Measurements from ENCODE around the gene KCNJ16. TPM values are rescaled to one million over a fixed set of nuclear protein-coding genes. Genes with fewer than 3 reads are reported as not detected.
A peak's percentile ranks its signal among the peaks of the same experiment; 100 is the strongest.

Gene KCNJ16
- total RNA-seq, 1 donor = under 0.01 TPM

DNA sequence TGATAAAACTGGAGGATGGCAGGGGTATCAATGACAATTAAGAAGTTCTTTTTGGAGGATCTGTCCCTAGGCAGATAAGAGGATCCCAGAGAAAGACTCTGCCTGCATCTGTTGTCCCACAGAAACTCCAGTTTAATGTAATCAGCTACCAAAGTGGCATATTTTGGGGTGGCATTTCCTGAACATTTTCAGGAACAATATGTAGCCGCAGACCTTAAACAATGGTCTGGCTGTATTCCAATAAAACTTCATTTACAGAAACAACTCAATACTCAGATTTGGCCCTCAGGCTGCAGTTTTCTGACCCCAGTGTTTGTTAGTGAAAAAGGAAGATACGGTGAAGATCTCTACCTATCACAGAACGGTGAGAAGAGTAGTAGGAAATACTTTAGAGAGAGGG lies 46.1 kb downstream of the KCNJ16 start:
- H3K4me3 ChIP-seq (ENCODE audit: low read length) = no peak overlapping the region
- no peaks in the 10 kb centered on the region for H3K9me3 ChIP-seq (ENCODE audit: low read depth, low read length)
- H3K4me1 ChIP-seq (ENCODE audit: insufficient read depth, low read length) = peaks cover 57% of the 10 kb centered on the region
- H3K27me3 ChIP-seq (ENCODE audit: insufficient read depth, low read length) = no peaks in the 10 kb centered on the region

- Histone ChIP-seq H3K9me3 (ENCODE audit: low read depth, low read length) (no peaks in the 10 kb centered on the region), H3K4me1 (ENCODE audit: insufficient read depth, low read length) (peaks cover 57% of the 10 kb centered on the region), H3K27me3 (ENCODE audit: insufficient read depth, low read length) (no peaks in the 10 kb centered on the region), H3K4me3 (ENCODE audit: low read length) (no peak overlapping the region)
Measured at GRCh38 chr17:70123193-70123592, 48.2 kb downstream of the KCNJ16 start.

GRCh38 chr17:70124723-70125122 lies 49.7 kb downstream of the KCNJ16 start:
- Histone ChIP-seq H3K9me3 (ENCODE audit: low read depth, low read length) (no peaks in the 10 kb centered on the region), H3K4me3 (ENCODE audit: low read length) (no peak overlapping the region), H3K4me1 (ENCODE audit: insufficient read depth, low read length) (peaks cover 52% of the 10 kb centered on the region), H3K27me3 (ENCODE audit: insufficient read depth, low read length) (no peaks in the 10 kb centered on the region)

GRCh38 chr17:70127221-70127873 lies 52.3 kb downstream of the KCNJ16 start:
- Histone ChIP-seq H3K4me3 (ENCODE audit: low read length) (no peak overlapping the region), H3K9me3 (ENCODE audit: low read depth, low read length) (no peaks in the 10 kb centered on the region), H3K4me1 (ENCODE audit: insufficient read depth, low read length) (peaks cover 25% of the 10 kb centered on the region), H3K27me3 (ENCODE audit: insufficient read depth, low read length) (no peaks in the 10 kb centered on the region)

GRCh38 chr17:70128727-70129238 lies 53.8 kb downstream of the KCNJ16 start:
- Histone ChIP-seq H3K9me3 (ENCODE audit: low read depth, low read length) (no peaks in the 10 kb centered on the region), H3K27me3 (ENCODE audit: insufficient read depth, low read length) (no peaks in the 10 kb centered on the region), H3K4me3 (ENCODE audit: low read length) (no peak overlapping the region), H3K4me1 (ENCODE audit: insufficient read depth, low read length) (peaks cover 12% of the 10 kb centered on the region)

- Histone ChIP-seq H3K9me3 (ENCODE audit: low read depth, low read length) (no peaks in the 10 kb centered on the region), H3K4me3 (ENCODE audit: low read length) (no peak overlapping the region), H3K27me3 (ENCODE audit: insufficient read depth, low read length) (no peaks in the 10 kb centered on the region), H3K4me1 (ENCODE audit: insufficient read depth, low read length) (no peaks in the 10 kb centered on the region)
Measured at GRCh38 chr17:70130289-70130688, 55.3 kb downstream of the KCNJ16 start.

DNA sequence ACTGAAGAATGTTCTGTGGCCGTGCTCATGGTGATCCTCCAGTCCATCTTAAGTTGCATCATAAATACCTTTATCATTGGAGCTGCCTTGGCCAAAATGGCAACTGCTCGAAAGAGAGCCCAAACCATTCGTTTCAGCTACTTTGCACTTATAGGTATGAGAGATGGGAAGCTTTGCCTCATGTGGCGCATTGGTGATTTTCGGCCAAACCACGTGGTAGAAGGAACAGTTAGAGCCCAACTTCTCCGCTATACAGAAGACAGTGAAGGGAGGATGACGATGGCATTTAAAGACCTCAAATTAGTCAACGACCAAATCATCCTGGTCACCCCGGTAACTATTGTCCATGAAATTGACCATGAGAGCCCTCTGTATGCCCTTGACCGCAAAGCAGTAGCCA lies 57.5 kb downstream of the KCNJ16 start:
- Histone ChIP-seq H3K4me1 (ENCODE audit: insufficient read depth, low read length) (peaks cover 9% of the 10 kb centered on the region), H3K9me3 (ENCODE audit: low read depth, low read length) (no peaks in the 10 kb centered on the region), H3K4me3 (ENCODE audit: low read length) (no peak overlapping the region), H3K27me3 (ENCODE audit: insufficient read depth, low read length) (no peaks in the 10 kb centered on the region)

GRCh38 chr17:70134042-70134441 lies 59.0 kb downstream of the KCNJ16 start:
- no peak overlapping the region for H3K4me3 ChIP-seq (ENCODE audit: low read length)
- no peaks in the 10 kb centered on the region for H3K9me3 ChIP-seq (ENCODE audit: low read depth, low read length)
- H3K4me1 ChIP-seq (ENCODE audit: insufficient read depth, low read length) = peaks cover 13% of the 10 kb centered on the region

DNA sequence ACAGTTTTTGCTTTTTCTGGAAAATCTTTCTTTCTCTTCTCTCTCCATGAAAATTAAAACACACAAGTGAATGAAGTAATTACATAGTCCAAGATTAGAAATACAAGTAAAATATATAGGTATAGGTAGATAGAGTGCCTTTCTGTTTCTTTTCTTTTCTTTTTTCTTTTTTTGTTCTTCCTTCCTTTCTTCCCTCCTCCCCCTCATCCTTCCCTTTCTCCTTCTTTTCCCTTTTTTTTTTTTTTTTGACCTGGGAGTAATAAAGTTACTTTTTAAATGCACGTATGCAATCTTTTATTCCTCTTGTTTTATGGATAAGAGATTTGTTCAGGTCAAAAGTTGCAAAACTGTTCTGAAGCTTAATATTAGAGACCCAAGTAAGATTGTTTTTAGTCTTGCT lies 59.8 kb downstream of the KCNJ16 start:
- Histone ChIP-seq H3K27me3 (ENCODE audit: insufficient read depth, low read length) (no peaks in the 10 kb centered on the region), H3K4me1 (ENCODE audit: insufficient read depth, low read length) (peaks cover 13% of the 10 kb centered on the region), H3K9me3 (ENCODE audit: low read depth, low read length) (no peaks in the 10 kb centered on the region), H3K4me3 (ENCODE audit: low read length) (no peak overlapping the region)

More at GRCh38 chr17:70134042-70134441, 59.0 kb downstream of the KCNJ16 start:
- no peaks in the 10 kb centered on the region for H3K27me3 ChIP-seq (ENCODE audit: insufficient read depth, low read length)

DNA sequence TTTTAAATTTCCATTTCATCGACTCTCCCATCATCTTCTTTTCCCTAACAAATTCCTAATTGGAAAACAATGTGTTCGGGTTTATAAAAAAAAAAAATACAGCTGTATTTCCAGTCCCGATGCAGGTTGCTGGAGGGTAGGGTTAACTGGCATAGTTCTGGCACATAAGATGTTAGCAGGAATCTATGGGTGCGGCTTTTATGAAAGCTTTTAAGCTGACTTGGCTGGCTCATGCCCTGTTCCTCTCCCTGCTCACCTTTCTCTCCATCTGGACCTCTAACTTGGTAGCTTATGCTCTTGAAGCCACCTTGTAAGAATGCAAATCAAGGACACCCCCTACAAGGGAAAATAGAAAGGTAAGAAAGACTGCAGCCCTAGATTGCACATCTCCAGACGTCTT lies 61.1 kb downstream of the KCNJ16 start:
- Histone ChIP-seq H3K9me3 (ENCODE audit: low read depth, low read length) (no peaks in the 10 kb centered on the region), H3K4me1 (ENCODE audit: insufficient read depth, low read length) (peaks cover 13% of the 10 kb centered on the region), H3K27me3 (ENCODE audit: insufficient read depth, low read length) (no peaks in the 10 kb centered on the region), H3K4me3 (ENCODE audit: low read length) (no peak overlapping the region)

DNA sequence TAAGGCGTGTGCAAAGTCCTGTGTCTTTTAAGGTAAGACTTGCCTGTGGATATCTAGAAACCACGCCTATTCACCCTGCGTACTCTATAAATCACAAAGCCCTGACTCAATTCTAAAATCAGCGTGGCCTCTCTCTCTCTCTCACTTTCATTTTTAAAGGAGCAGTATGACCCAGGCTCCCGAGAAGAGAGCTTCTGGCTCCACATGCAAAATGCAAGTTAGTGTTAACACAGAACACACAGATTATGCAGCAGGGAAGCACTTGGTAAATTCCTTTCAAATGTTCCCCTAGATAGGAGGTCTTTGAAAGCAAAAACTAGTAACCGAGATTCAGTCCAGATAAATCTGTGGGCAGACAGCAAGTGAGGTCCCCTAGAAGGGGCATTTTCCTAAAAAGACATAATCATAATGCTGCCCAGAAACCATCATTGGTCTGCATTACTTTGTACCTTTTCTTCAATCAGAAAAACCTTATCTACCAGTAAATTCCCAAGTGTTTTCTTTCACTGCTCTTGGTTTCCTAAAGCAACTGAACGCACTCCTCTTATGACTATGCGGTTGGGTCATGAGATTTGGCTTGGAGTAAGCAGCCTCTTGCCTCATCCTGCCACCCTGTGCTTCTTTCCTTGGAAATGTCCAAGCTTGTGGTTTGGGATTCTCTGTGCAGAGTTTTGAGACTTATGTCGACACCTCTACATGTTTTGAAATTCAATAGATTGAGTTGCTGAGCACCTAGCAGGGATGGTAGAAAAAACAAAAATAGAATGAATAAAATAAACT lies 62.6 kb downstream of the KCNJ16 start:
- Histone ChIP-seq H3K9me3 (ENCODE audit: low read depth, low read length) (no peaks in the 10 kb centered on the region), H3K4me1 (ENCODE audit: insufficient read depth, low read length) (peaks cover 13% of the 10 kb centered on the region), H3K4me3 (ENCODE audit: low read length) (peak overlapping the region; percentile 20), H3K27me3 (ENCODE audit: insufficient read depth, low read length) (no peaks in the 10 kb centered on the region)

GRCh38 chr17:70138291-70138865 lies 63.4 kb downstream of the KCNJ16 start:
- Histone ChIP-seq H3K4me3 (ENCODE audit: low read length) (no peak overlapping the region), H3K9me3 (ENCODE audit: low read depth, low read length) (no peaks in the 10 kb centered on the region), H3K4me1 (ENCODE audit: insufficient read depth, low read length) (peaks cover 13% of the 10 kb centered on the region), H3K27me3 (ENCODE audit: insufficient read depth, low read length) (no peaks in the 10 kb centered on the region)

DNA sequence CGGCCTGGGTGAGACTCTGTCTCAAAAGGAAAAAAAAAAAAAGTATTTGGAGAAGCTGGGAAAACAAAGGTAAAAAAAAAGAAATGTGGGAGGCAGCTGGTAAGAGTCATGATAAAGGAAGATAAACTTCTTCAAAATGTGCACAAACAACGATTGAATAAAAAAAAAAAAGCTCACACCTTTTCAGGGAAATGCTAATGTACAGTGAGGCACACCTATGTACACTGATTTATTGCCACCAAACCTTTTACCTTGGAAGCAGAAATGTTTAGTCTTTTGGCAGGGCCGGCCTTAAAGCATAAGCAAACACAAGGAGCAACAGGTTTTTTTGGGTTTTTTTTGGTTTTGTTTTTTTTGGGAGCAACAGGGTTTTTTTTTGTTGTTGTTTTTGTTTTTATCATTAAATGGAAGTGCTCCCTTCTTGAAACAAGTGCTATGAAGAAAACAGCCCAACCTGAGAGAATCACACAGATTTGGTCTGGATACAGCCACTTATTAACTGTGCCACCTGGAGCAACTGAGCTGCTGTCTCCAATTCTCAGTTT lies 64.5 kb downstream of the KCNJ16 start:
- Histone ChIP-seq H3K4me1 (ENCODE audit: insufficient read depth, low read length) (peaks cover 13% of the 10 kb centered on the region), H3K27me3 (ENCODE audit: insufficient read depth, low read length) (no peaks in the 10 kb centered on the region), H3K9me3 (ENCODE audit: low read depth, low read length) (no peaks in the 10 kb centered on the region), H3K4me3 (ENCODE audit: low read length) (no peak overlapping the region)

- Histone ChIP-seq H3K4me3 (ENCODE audit: low read length) (no peak overlapping the region), H3K4me1 (ENCODE audit: insufficient read depth, low read length) (no peaks in the 10 kb centered on the region), H3K27me3 (ENCODE audit: insufficient read depth, low read length) (no peaks in the 10 kb centered on the region), H3K9me3 (ENCODE audit: low read depth, low read length) (no peaks in the 10 kb centered on the region)
Measured at GRCh38 chr17:70144260-70144846, 69.3 kb downstream of the KCNJ16 start.

DNA sequence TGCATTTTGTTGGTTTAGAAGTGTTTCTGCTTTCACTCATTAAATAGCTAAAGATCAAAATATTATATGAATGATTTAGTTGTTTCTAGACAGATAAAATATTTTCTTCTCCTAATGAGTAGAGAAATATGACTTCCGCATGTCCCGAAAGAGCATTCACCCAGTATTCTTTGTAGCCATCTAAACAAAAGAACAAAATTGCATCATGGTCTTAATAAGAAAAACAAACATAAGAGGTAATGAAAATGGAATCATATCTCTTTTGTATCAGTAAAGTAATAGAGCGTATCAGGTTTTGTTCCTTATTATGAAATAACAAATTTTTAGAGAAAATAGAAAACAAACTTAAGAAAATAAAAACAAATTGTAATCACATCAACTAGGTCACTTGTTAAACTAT lies 78.2 kb downstream of the KCNJ16 start:
- Histone ChIP-seq H3K4me3 (ENCODE audit: low read length) (no peak overlapping the region), H3K27me3 (ENCODE audit: insufficient read depth, low read length) (no peaks in the 10 kb centered on the region), H3K4me1 (ENCODE audit: insufficient read depth, low read length) (no peaks in the 10 kb centered on the region), H3K9me3 (ENCODE audit: low read depth, low read length) (no peaks in the 10 kb centered on the region)
